Measurements from ENCODE around the gene CYP4F12.

The CYP4F12 gene, protein sequence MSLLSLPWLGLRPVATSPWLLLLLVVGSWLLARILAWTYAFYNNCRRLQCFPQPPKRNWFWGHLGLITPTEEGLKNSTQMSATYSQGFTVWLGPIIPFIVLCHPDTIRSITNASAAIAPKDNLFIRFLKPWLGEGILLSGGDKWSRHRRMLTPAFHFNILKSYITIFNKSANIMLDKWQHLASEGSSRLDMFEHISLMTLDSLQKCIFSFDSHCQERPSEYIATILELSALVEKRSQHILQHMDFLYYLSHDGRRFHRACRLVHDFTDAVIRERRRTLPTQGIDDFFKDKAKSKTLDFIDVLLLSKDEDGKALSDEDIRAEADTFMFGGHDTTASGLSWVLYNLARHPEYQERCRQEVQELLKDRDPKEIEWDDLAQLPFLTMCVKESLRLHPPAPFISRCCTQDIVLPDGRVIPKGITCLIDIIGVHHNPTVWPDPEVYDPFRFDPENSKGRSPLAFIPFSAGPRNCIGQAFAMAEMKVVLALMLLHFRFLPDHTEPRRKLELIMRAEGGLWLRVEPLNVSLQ

DNA sequence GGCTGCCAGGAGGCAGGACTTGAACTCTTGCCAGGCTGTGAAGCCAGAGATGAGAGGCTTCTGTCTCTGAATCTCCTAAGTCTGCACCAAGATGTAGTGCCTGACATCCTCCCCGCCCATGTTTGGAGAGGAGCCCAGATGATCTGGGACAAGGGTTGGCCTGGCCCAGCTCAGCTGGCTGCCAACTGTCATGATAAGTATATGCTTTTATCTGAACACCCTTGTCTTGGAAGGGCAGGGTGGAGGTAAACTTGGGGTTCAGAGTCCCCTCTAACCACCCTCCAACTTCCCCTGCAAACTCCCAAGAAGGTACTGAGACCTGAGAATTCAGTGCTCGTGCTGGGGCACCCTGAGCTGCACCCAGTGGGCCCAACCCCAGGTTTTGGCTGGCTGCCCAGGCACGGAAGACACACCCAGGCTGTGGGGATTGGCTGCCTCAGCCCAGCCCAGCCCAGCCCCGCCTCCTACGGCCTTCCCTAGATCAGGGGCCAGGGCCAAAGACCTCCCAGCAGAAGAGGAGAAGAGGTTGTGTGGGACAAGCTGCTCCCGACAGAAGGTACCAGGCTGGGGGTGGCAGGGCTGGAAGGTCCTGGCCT lies at the start of gene CYP4F12:
TSS of gene CYP4F12 (plus strand) at position 508 of the 596 bp plus-strand sequence. CDS start 443 bp downstream, outside the sequence.
- Mint-ChIP-seq H3K27me3 (no peaks in the 10 kb centered on the region), H3K36me3 (no peaks in the 10 kb centered on the region), H3K4me1 (ENCODE audit: low read depth) (peaks cover 28% of the 10 kb centered on the region), H3K9me3 (ENCODE audit: low read depth) (no peaks in the 10 kb centered on the region), H3K4me3 (no peak within 1 kb of the TSS), H3K27ac (no peak within 1 kb of the TSS)

DNA sequence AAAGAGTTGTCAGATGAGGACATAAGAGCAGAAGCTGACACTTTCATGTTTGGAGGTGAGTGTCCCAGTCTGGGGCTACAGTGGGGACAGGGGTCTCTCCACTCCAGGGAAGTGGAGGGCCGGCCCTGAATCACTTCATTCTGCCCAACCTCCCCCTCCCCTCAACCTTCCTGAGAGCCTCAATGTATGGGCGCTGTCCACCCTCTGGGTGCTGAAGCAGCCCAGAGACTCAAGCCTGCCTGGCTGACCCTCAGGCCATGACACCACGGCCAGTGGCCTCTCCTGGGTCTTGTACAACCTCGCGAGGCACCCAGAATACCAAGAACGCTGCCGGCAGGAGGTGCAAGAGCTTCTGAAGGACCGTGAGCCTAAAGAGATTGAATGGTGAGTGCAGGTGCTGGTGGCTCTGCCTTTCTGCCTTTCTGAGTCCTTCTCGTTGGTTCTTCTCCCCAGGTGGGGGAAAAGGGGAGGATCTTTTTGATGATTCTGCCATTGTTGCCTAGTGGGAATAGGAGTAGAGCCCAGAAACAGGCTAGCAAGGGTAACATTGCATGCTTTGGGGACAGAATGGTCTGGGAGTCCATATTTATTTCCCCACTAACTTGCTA lies 49.1 kb upstream of the CYP4F12 start:
- Mint-ChIP-seq H3K4me1 (ENCODE audit: low read depth) (no peaks in the 10 kb centered on the region), H3K4me3 (no peak overlapping the region), H3K27me3 (peaks cover 32% of the 10 kb centered on the region), H3K36me3 (no peaks in the 10 kb centered on the region), H3K27ac (no peak overlapping the region), H3K9me3 (ENCODE audit: low read depth) (no peaks in the 10 kb centered on the region)

DNA sequence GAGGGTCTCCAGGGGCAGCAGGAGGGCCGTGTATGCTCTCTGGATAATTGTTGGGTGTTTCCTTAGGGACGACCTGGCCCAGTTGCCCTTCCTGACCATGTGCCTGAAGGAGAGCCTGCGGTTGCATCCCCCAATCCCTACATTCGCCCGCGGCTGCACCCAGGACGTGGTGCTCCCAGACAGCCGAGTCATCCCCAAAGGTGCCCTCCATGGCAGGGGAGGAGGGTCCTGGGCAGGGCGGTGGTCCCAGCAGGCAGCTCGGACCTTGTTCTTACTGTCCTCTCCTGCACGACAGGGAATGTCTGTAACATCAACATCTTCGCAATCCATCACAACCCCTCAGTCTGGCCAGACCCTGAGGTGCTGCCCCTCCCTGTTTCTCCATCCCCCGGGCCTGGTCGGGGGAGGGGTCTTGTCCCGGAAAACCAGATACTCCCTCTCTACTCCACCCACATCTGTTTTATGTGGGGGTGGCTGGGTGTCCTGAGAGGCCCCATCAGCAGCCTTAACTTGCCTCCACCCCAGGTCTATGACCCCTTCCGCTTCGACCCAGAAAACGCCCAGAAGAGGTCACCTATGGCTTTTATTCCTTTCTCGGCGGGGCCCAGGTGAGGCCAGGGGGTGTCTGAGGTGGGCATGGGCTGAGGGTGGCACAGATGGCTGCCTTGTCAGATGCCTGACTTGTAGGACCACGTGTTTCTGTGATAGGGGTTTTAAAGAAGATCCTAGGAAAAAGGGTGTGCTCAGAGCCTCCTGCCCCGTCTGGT lies 44.5 kb upstream of the CYP4F12 start:
- H3K36me3 Mint-ChIP-seq: no peaks in the 10 kb centered on the region
- no peak overlapping the region for H3K4me3 Mint-ChIP-seq
- no peak overlapping the region for H3K27ac Mint-ChIP-seq
- H3K9me3 Mint-ChIP-seq (ENCODE audit: low read depth): no peaks in the 10 kb centered on the region
- no peaks in the 10 kb centered on the region for H3K4me1 Mint-ChIP-seq (ENCODE audit: low read depth)
- peaks cover 20% of the 10 kb centered on the region for H3K27me3 Mint-ChIP-seq

DNA sequence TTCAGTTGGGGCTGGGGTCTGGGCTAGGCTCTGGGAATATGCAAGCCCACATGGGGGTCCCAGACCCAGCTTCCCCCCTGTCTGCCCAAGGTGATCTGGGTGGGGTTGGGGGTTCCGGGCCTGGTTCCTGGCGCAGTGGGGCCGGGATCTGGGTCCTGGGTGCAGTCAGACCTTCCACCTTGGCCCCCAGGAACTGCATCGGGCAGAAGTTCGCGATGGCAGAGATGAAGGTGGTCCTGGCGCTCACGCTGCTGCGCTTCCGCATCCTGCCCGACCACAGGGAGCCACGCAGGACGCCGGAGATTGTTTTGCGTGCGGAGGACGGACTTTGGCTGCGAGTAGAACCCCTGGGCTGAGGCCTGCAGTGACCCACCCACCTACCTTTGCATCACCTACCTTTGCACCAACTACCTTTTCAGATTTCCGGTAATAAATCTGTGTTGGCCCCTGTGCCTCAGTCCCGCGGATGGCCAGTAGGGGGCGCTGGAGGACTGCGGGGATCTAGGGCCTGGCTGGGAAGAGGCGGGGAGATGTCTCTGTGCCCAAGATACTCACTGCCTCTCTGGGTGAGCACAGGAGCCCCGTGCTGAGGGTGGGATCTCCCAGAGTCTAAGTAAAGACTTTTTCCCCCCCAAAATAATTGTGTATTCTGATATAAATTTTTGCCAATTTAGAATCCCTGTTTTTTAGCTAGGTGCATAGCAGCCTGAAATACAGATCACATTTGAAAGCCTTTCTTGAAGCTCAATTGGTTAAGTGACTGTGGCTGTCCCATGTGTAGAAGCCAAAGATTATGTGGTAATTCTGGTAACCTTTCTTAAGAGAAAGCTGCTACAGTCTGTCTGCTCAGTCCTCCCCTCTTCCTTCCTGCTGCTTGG lies 43.6 kb upstream of the CYP4F12 start:
- Mint-ChIP-seq H3K4me3 (no peak overlapping the region), H3K27me3 (peaks cover 22% of the 10 kb centered on the region), H3K9me3 (ENCODE audit: low read depth) (no peaks in the 10 kb centered on the region), H3K4me1 (ENCODE audit: low read depth) (no peaks in the 10 kb centered on the region), H3K36me3 (no peaks in the 10 kb centered on the region), H3K27ac (no peak overlapping the region)

DNA sequence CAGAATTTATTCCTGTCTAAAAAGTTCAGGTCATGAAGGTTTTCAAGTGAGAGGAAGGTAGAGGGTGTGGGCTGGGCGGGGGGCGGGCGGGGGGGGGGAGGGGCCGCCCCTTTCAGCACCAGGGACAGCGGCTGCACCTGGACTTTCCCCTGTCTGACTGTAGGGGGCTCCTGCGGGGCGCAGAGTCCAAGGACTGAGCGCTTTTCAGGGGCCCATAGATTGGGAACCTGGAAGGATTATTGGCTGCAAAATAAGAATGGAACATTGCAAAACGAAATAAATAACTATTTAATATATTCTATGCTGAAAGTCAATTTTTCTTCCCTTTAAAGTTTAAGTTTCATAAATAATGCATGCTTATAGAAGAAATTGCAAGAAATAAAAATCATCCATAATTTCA lies 41.1 kb upstream of the CYP4F12 start:
- Mint-ChIP-seq H3K4me1 (ENCODE audit: low read depth) (no peaks in the 10 kb centered on the region), H3K27ac (no peak overlapping the region), H3K27me3 (peaks cover 18% of the 10 kb centered on the region), H3K36me3 (no peaks in the 10 kb centered on the region), H3K9me3 (ENCODE audit: low read depth) (no peaks in the 10 kb centered on the region), H3K4me3 (no peak overlapping the region)

DNA sequence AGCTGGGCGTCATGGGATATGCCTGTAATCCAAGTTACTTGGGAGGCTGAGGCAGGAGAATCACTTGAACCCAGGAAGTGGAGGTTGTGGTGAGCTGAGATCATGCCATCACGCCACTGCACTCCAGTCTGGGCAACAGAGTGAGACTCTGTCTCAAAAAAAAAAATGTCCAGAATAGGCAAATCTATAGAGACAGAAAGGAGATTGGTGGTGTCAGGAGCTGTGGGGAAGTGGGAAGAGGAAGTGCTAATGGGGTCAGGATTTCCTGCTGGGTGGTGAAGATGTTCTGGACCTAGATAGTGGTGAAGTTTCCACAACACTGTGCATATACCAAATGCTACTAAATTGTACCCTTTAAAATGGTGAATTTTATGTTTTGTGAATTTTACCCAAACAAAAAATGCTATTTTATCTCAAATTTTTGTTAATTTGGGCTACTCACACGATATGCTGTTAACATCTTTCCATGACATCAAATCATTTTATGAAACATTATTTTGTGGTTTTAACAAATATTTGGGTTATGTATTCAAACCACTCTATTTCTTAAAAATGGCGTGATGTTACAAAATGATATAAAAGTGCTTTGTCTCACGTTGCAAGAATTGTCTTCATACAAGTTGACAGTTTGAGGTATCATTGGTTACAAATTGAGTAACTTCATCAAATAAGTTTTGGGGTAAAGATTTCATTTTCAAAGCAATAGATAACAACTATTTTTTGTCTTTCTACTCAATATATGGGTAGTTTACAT lies 39.6 kb upstream of the CYP4F12 start:
- Mint-ChIP-seq H3K4me1 (ENCODE audit: low read depth) (no peaks in the 10 kb centered on the region), H3K4me3 (no peak overlapping the region), H3K36me3 (no peaks in the 10 kb centered on the region), H3K27me3 (peaks cover 18% of the 10 kb centered on the region), H3K9me3 (ENCODE audit: low read depth) (no peaks in the 10 kb centered on the region), H3K27ac (no peak overlapping the region)

DNA sequence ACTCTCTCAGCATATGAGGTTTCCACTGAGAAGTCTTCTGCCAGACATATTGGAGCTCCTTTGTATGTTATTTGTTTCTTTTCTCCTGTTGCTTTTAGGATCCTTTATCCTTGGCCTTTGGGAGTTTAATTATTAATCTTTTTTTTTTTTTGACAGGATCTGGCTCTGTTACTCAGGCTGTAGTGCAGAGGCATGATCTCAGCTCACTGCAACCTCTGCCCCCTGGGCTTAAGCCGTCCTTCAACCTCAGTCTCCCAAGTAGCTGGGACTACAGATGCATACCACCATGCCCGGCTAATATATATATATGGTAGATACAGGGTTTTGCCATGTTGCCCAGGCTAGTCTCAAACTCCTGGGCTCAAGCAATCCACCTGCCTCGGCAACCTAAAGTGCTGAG lies 38.8 kb upstream of the CYP4F12 start:
- H3K9me3 Mint-ChIP-seq (ENCODE audit: low read depth): no peaks in the 10 kb centered on the region
- peaks cover 15% of the 10 kb centered on the region for H3K27me3 Mint-ChIP-seq
- H3K36me3 Mint-ChIP-seq: no peaks in the 10 kb centered on the region
- H3K27ac Mint-ChIP-seq: no peak overlapping the region
- H3K4me1 Mint-ChIP-seq (ENCODE audit: low read depth): no peaks in the 10 kb centered on the region
- H3K4me3 Mint-ChIP-seq: no peak overlapping the region

DNA sequence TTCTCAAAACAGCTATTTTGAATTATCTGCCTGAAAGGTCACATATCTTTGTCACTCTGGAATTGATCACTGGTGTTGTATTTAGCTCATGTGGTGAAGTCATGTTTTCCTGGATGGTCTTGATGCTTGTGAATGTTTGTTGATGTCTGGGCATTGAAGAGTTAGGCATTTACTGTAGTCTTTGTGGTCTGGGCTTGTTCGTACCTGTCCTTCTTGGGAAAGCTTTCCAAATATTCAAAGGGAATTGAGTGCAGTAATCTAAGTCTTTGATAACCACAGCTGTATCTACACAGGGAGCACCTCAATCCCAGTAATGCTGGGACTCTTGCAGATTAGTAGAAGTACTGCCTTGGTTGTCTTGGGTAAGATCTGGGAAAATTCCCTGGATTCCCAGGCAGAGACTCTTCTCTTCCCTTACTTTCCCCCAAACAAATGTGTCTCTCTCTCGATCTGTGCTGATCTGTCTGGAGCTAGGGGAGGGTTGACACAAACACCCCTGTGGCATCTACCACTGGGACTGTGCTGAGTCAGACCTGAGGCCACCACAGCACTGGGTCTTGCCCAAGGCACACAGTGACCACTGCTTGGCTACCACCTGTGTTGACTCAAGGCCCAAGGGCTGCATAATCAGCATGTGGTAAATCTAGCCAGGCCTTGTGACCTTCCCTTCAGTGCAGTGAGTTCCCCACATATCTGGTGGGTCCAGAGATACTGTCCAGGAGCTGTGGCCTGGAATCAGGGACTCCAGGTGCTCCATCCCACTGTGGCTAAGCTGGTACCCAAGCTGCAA lies 37.7 kb upstream of the CYP4F12 start:
- Mint-ChIP-seq H3K9me3 (ENCODE audit: low read depth) (no peaks in the 10 kb centered on the region), H3K27me3 (peaks cover 13% of the 10 kb centered on the region), H3K4me3 (no peak overlapping the region), H3K36me3 (no peaks in the 10 kb centered on the region), H3K27ac (no peak overlapping the region), H3K4me1 (ENCODE audit: low read depth) (no peaks in the 10 kb centered on the region)

DNA sequence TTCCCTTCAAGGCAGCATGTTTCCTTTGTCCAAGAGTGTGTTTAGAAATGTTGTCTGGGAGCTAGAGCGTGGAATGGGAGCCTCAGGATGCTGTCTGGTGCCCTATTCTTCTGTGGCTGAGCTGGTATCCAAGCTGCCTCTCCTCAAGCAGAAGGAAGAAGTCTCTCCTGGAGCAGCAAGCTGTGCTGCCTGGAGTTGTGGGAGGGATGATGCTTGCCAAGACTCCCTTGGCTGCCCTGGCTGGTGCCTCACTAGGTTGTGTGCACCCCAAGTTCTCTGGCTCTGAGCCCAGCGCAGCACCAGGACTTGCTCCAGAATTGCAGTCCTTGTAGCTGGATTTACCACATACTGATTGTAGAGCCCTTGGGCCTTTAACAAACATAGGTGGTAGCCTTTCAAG lies 36.9 kb upstream of the CYP4F12 start:
- Mint-ChIP-seq H3K27ac (no peak overlapping the region), H3K36me3 (no peaks in the 10 kb centered on the region), H3K4me3 (no peak overlapping the region), H3K4me1 (ENCODE audit: low read depth) (no peaks in the 10 kb centered on the region), H3K9me3 (ENCODE audit: low read depth) (no peaks in the 10 kb centered on the region), H3K27me3 (peaks cover 11% of the 10 kb centered on the region)

DNA sequence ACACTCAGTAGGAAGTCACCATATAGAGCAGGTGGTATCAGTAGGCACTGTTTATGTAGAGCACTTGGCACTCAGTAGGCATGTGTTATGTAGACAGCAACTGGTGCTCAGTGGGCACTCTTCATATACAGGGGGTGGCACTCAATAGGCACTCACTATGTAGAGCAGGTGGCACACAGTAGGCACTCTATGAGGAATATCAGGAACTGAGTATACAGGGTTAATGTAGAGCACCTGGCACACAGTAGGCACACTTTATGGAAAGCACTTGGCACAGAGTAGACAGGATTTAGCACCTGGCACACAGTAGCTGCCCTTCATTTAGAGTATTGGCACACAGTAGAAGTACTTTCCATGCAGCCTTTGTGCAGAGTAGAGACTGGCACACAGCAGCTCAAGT lies 33.3 kb upstream of the CYP4F12 start:
- Mint-ChIP-seq H3K27ac (no peak overlapping the region), H3K4me1 (ENCODE audit: low read depth) (peaks cover 3% of the 10 kb centered on the region), H3K4me3 (no peak overlapping the region), H3K27me3 (peaks cover 5% of the 10 kb centered on the region), H3K36me3 (no peaks in the 10 kb centered on the region), H3K9me3 (ENCODE audit: low read depth) (no peaks in the 10 kb centered on the region)

DNA sequence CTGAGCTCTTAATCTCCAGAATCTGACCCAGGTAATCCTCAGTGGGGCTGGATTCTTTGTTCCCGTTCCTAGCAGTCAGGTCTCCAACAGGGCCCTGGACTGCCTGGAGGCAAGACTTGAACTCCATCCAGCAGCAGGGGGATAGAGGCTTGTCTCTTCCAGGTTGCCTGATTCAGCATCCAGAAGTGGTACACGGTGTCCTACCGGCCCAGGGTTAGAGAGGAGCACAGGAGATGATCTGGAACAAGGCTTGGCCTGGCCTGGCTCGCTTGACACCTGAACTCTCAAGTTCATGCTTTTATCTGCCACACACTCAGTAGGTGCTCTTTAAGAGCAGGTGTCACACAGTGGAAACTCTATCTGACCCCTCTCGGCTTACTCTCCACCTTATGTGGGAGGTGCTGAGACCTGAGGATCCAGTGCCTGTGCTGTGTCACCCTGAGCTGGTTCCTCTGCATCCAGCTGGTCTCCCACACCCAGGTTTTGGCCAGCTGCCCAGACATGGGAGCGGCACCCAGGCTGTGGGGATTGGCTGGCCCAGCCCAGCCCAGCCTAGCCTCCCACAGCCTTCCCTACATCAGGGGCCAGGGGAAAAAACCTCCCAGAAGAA lies 32.5 kb upstream of the CYP4F12 start, which contains the start of gene CYP4F3:
TSS of gene CYP4F3 (plus strand) at position 604 of the 610 bp plus-strand sequence. CDS start 519 bp downstream, outside the sequence.
- Mint-ChIP-seq H3K27ac (no peak within 1 kb of the TSS), H3K4me1 (ENCODE audit: low read depth) (peaks cover 3% of the 10 kb centered on the region), H3K36me3 (no peaks in the 10 kb centered on the region)

DNA sequence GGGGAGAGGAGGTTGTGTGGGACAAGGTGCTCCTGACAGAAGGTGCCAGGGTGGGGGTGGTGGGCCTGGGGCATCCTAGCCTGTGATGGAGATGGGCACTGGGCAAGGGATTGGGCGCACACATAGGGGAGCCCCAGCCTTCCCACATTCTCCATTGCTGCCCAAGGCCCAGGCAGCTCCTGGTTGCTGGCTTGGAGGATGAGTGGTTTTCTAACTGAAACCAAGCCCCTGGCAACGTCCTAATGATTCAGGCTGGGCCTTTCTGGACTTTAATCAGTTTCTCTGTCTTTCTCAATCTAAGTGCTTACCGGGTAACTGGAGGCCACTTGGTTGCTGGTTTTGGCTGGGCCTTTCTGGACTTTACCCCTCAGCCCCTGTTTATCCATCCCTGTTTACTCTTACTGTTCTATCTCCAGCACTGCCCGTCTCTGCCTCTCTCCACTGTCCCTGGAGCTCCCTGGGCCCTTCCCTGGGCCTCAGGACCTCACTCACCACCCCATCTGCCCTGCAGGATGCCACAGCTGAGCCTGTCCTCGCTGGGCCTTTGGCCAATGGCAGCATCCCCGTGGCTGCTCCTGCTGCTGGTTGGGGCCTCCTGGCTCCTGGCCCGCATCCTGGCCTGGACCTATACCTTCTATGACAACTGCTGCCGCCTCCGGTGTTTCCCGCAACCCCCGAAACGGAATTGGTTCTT lies 31.8 kb upstream of the CYP4F12 start:
- Mint-ChIP-seq H3K36me3 (no peaks in the 10 kb centered on the region), H3K4me3 (no peak overlapping the region), H3K4me1 (ENCODE audit: low read depth) (peaks cover 3% of the 10 kb centered on the region), H3K9me3 (ENCODE audit: low read depth) (no peaks in the 10 kb centered on the region), H3K27me3 (peaks cover 3% of the 10 kb centered on the region), H3K27ac (no peak overlapping the region)

More for the DNA sequence above, 32.5 kb upstream of the CYP4F12 start, which contains the start of gene CYP4F3:
- Mint-ChIP-seq H3K4me3 (no peak within 1 kb of the TSS), H3K27me3 (peaks cover 2% of the 10 kb centered on the region), H3K9me3 (ENCODE audit: low read depth) (no peaks in the 10 kb centered on the region)
